GM20000 (cell line): ENCODE data around the gene ADGRB2.

ENCODE experiments used
- DNase-seq: peaks from one replicate; pipeline ENCODE4 v3.0.0; 2012; ENCODE audit warnings: low spot score
- TF ChIP-seq, protein P1 (sequence below): IDR thresholded peaks from 2 replicates; pipeline ENCODE4 v1.5.1; 2012; ENCODE audit warnings: mild to moderate bottlenecking, control low read depth; ENCODE audit errors: extremely low read depth, missing control alignments

ADGRB2 gene

DNA sequence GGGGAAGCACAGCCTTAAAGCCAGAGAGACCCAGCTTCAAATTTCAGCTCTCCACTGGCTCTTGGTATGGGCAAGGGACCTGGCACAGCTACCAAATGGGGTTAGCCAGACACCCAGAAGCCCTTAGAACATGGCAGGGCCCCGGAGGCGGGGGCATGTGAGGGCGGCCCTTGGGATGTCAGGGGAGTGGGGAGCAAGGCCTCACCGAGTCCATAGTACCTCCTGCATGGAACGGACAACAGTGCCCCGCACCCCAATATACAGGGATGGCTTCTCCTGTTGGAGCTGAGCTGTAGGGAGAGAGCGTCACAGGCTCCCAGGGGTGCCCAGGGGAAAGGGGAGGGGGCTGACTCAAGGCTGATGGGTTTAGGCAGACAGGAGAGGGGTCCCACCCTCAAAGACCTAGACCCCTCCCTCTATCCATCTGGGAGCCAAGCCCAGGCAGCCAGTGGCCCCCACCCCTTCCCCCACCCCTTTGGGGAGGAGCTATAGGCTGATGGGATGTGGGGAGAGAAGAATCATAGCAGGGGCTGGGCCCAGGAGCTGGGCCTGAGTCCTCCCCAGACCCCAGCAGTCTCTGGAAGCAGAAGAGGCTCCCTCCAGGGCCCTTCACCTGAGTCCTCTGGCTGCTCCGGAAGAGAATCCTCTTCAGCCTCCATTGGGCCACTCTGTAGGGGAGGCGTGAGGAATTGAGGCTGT, 35.2 kb upstream of the ADGRB2 start:
- DNase-seq = no peak
- TF ChIP-seq, protein P1, sequence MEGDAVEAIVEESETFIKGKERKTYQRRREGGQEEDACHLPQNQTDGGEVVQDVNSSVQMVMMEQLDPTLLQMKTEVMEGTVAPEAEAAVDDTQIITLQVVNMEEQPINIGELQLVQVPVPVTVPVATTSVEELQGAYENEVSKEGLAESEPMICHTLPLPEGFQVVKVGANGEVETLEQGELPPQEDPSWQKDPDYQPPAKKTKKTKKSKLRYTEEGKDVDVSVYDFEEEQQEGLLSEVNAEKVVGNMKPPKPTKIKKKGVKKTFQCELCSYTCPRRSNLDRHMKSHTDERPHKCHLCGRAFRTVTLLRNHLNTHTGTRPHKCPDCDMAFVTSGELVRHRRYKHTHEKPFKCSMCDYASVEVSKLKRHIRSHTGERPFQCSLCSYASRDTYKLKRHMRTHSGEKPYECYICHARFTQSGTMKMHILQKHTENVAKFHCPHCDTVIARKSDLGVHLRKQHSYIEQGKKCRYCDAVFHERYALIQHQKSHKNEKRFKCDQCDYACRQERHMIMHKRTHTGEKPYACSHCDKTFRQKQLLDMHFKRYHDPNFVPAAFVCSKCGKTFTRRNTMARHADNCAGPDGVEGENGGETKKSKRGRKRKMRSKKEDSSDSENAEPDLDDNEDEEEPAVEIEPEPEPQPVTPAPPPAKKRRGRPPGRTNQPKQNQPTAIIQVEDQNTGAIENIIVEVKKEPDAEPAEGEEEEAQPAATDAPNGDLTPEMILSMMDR = no peak

DNA sequence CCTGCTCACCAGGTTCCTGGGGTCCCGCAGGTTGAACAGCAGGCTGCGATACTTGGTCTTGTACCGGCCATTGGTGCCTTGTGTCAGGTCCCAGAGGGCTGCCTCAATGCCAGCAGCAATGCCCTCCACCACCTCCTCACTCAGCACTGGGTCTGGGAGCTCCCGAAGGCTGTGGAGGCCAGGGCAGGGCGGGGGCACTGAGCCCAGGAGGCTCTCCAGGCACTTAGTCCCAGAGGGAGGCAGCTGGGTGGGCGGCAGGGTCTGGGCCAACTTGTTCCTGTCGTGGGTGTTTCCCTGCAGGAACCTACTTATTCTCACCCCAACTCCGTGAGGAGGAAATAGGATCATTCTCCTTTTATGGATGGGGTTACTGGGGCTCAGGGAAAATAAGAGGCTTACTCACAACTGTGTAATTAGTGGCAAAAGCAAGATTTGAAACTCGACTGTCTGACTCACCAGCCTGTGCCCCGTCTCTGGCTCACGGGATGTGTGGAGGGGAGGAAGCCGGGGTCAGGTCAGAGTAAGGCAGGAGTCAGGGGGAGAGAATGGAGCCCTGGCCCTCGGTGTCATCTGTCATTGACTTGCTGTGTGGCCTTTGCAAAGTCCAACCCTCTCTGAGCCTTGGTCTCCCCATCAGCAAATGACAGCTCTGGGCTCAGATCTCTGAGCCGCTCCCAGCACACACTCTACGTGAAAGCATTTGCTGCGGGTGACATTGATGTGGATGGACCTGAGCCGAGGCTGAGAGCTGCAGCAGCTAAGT, 34.5 kb upstream of the ADGRB2 start:
- DNase-seq = no peak
- TF ChIP-seq, protein P1 = no peak

DNA sequence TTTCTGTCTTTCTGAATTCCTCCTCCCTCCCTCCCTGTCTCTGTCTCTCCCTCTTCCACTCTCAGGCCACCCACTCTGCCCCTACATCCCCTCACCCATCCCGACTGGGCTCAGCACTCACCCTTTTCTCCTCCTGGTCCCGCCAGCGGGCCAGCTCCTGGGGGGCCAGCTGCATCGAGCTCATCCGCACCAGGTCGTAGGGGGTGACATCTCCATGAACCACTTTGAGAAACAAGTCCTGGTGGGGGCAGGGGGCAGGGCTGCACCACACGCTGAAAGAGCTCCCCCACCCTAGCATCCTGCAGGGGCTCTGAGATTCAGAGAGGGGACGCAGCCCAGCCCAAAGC, 33.9 kb upstream of the ADGRB2 start:
- TF ChIP-seq, protein P1 = no peak
- DNase-seq = no peak

DNA sequence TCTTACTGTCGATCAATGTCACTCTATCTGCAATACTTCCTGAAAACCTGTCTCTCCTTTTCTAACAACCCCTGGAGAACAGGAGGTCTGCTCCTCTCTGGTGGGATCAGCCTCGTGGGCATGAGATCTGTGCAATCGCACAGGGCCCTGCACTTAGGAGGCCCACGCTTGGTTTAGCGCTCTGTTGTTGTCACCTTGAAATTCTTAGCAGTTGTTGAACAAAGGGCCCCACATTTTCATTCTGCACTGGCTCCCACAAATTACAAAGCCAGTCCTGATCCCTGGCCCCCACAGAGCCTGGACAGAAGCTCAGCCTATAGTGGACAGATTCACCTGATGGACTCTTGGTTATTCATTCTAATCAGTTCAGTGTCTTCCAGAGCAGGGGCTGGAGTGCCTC, 33.1 kb upstream of the ADGRB2 start:
- TF ChIP-seq, protein P1 = no peak
- DNase-seq = no peak

DNA sequence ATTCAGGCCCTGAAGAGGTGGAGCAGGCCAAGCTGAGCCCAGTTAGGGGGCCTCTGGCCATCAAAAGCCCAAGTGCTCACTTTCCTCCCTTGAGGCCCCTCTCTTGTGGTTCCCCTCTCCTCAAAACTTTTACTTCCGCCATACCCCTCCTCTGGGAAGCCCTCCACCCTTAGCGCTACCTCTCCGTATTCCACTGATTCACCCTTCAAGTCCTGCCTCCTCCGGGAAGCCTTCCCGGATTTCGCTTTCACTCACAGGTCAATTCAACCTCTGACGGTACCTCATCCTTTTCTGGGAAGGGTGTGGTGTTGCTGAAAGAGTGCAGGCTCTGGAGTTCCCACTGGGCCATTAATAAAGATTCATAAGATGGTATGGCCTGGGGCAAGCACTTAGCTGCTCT, 32.6 kb upstream of the ADGRB2 start:
- TF ChIP-seq, protein P1 = no peak
- no peak for DNase-seq

DNA sequence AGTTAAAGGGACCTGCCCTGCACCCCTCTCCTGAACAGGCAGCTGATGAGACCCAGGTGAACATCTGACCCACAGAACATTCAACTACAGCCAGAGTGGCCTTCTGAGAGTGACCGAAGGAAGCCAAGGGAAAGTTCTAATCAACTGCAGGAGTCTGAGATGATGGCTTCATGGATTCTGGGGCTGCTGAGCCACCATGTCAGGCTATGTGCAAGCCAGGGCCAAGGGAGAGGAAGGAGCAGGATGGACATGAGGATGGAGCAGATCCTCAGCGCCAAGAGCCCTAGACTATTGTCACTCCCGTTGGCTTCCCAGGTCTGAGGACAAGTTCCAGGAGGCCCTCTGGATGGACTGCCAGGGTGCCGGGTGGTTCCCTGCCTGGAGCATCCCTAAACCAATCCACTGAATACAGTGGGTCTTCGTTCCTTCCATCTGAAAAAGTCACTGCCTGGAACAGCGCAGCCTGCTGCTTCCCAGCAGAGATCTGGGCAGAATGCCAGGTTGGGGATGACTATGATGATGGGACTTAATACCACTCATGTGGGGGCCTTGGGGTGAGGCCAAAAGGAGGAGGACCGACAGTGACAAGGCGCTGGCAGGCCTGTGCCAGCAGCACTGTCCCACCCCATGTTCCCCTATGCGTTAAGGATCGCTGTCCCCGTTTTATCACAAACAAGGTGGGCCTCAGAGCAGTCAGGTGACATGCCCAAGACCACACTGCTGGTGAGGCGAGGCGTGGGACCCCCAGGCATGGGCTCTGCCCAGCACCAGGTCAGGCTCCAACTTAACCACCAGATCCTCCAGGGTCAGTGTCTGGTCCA, 31.9 kb upstream of the ADGRB2 start:
- TF ChIP-seq, protein P1 = no peak
- no peak for DNase-seq
